ENCODE measurements around the gene KNDC1.

KNDC1 gene

GRCh38 chr10:133206356-133207040 lies 46.5 kb downstream of the KNDC1 start:
- DNase-seq = no peak
- TF ChIP-seq GATA1 (IDR thresholded peaks at IDR 0.05; ENCODE audit: low read depth, low read length) (no peak), POLR2A (IDR thresholded peaks at IDR 0.05; ENCODE audit: low read length) (no peak)

- DNase-seq = no peak
- TF ChIP-seq POLR2A (IDR thresholded peaks at IDR 0.05; ENCODE audit: low read length) (no peak), GATA1 (IDR thresholded peaks at IDR 0.05; ENCODE audit: low read depth, low read length) (no peak)
Observed at GRCh38 chr10:133207041-133207600, 47.1 kb downstream of the KNDC1 start.

DNA sequence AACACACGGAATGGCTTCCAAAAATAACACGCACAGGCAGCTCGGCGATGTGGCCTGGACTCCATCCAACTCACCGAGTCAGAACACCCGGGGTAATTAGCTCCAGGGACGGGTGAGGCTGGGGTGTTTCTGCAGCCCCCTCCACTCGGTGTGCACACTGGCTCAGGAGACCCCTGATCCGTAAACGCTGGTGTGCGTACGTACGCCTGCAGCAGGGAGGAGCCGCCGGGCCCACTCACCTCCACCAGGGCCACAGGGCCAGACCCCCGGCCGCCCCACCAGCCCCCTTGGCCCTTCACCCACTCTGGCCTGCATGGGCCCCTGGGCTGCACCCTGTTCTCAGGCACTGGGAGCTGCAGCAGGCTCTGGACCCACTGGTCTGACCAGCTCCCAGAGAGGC lies 47.6 kb downstream of the KNDC1 start:
- TF ChIP-seq GATA1 (IDR thresholded peaks at IDR 0.05; ENCODE audit: low read depth, low read length) (no peak), POLR2A (IDR thresholded peaks at IDR 0.05; ENCODE audit: low read length) (no peak)
- no peak for DNase-seq

DNA sequence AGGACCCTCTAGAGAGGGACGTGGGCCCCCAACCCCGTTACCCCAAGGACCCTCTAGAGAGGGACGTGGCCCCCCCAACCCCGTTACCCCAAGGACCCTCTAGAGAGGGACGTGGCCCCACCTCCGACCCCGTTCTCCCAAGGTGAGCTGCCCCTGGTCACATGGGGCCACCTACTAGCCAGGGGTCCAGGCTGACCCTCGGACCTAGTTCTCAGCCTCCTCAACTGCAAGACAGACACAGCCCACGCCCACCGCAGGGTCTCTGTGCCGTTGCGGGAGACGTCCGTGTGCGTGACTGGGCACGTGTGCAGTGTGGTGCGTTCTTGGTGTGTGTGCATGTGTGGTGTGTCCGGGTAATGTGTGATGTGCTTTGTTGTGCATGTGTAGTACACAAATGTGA lies 48.4 kb downstream of the KNDC1 start:
- TF ChIP-seq GATA1 (IDR thresholded peaks at IDR 0.05; ENCODE audit: low read depth, low read length) (no peak), POLR2A (IDR thresholded peaks at IDR 0.05; ENCODE audit: low read length) (no peak)
- no peak for DNase-seq

- DNase-seq = no peak
- TF ChIP-seq POLR2A (IDR thresholded peaks at IDR 0.05; ENCODE audit: low read length) = no peak
- no peak for TF ChIP-seq GATA1 (IDR thresholded peaks at IDR 0.05; ENCODE audit: low read depth, low read length)
Observed at GRCh38 chr10:133209117-133209516, 49.1 kb downstream of the KNDC1 start.

GRCh38 chr10:133209641-133210040 lies 49.6 kb downstream of the KNDC1 start:
- TF ChIP-seq POLR2A (IDR thresholded peaks at IDR 0.05; ENCODE audit: low read length) (no peak), GATA1 (IDR thresholded peaks at IDR 0.05; ENCODE audit: low read depth, low read length) (no peak)

GRCh38 chr10:133210398-133211140 lies 50.5 kb downstream of the KNDC1 start:
- TF ChIP-seq GATA1 (IDR thresholded peaks at IDR 0.05; ENCODE audit: low read depth, low read length) (no peak), POLR2A (IDR thresholded peaks at IDR 0.05; ENCODE audit: low read length) (no peak)
- no peak for DNase-seq

More at GRCh38 chr10:133209641-133210040, 49.6 kb downstream of the KNDC1 start:
- DNase-seq = no peak

DNA sequence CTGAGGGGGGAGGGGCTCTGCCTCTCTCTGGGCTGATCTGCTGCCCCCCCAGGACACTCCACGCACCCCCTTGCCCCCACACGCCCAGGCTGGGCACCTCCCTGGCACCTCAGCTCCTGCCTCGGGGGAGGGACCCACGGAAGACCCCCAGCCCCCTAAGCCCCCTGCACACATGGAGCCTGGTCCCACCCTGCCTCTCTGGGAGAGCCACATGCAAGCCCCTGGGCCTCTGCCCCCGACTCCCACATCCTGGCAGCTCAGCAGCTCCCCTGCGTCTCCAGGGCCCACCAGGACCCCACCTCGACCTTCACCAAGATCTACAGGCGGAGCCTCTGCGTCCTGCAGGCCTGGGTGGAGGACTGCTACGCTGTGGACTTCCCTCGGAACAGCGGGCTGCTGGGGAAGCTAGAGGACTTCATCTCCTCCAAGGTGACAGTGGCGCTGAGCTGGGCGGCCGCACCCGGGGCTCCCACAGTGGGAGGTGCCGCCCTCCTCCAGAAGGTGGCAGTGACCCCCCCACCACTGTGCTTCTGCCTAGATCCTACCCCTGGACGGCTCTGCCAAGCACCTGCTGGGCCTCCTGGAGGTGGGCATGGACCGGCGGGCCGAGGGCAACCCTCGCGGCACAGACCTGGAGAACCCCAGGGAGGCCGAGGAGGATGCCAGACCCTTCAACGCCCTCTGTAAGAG lies 51.3 kb downstream of the KNDC1 start:
- no peak for DNase-seq
- no peak for TF ChIP-seq GATA1 (IDR thresholded peaks at IDR 0.05; ENCODE audit: low read depth, low read length)
- TF ChIP-seq POLR2A (IDR thresholded peaks at IDR 0.05; ENCODE audit: low read length) = no peak

DNA sequence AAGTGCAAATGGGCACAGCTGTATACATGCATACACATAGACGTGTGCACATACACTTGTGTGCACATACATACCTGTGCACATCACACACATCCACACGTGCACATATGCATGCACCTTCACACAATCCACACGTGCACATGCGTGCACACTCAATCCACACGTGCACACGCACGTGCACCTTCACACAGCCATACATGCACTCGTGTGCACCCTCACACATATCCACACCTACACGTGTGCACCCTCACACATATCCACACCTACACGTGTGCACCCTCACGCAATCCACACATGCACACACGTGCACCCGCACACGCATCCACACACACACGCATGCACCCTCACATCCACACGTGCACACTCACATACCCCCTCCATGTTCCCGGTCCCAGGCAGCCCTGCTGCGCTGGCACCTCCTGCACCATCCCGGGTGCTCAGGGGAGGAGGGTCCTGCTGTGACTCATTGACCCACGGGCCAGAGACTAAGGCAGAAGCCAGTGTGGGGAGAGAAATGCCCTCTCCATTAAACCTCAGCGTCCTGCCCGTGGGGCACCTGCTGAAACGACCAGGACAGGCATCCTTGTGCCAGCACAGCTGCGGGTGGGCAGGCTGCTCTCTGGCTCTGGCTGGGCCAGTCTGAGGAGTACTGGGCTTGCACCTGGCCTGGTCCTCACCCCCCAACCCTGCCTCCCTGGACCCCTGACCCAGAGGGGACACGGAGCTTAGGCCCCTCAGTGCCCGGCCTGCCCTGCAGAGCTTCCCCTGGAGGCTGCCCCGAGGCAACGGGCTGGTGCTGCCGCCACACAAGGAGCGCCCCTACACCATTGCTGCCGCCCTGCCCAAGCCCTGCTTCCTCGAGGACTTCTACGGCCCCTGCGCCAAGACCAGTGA lies 52.2 kb downstream of the KNDC1 start:
- TF ChIP-seq POLR2A (IDR thresholded peaks at IDR 0.05; ENCODE audit: low read length) (no peak), GATA1 (IDR thresholded peaks at IDR 0.05; ENCODE audit: low read depth, low read length) (no peak)
- no peak for DNase-seq

GRCh38 chr10:133212853-133213494 lies 53.0 kb downstream of the KNDC1 start:
- DNase-seq = no peak
- TF ChIP-seq POLR2A (IDR thresholded peaks at IDR 0.05; ENCODE audit: low read length) = no peak
- no peak for TF ChIP-seq GATA1 (IDR thresholded peaks at IDR 0.05; ENCODE audit: low read depth, low read length)

DNA sequence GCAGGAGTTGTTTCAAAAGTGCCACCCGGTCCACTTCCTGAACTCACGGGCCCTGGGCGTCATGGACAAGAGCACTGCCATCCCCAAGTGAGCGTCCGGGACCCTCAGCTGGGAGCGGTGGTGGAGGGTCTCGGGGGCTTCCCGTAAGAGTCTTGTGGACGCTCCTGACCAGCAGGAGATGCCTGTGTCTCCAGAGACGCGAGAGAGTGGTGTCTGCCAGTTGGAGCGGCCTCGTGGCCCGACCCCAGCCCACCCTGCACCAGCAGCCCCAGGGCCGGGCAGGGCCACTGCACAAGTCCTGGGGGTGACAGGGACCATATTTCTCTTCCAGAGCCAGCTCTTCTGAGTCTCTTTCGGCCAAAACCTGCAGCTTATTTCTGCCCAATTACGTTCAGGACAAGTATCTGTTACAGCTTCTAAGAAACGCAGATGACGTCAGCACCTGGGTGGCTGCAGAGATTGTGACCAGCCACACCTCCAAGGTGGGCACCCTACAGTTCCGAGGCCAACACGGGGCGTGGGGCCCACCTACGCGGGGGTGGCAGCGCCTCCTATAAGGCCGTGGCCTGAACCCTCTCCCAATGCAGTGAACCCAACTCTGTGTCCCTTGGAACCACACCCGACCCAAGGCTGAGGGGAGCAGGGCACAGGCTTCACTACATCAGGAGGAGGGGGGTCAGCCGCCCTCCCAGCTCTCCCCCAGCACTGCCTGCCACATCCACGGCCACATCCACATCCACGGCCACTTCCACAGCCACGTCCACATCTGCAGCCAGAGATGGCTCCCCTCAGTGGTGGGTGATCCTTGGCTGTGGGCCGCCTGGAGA lies 53.8 kb downstream of the KNDC1 start:
- TF ChIP-seq GATA1 (IDR thresholded peaks at IDR 0.05; ENCODE audit: low read depth, low read length) (no peak), POLR2A (IDR thresholded peaks at IDR 0.05; ENCODE audit: low read length) (no peak)
- no peak for DNase-seq

All from erythroblast (primary cell).